LHCN-M2 (cell line): ENCODE data around the gene ASRGL1. TPM values are rescaled to one million over a fixed set of nuclear protein-coding genes. Genes with fewer than 3 reads are reported as not detected.

Experiments used
- DNase-seq: peaks from one replicate; pipeline ENCODE4 v3.0.0-alpha.2; 2012; ENCODE audit warnings: low read depth
- total RNA-seq: library from RNA; depleted of rRNA; stranded (reverse); fragments of >200 nt; gene quantifications from 2 replicates; pipeline ENCODE4 v1.2.3, GENCODE V29; 2014

The ASRGL1 gene
- total RNA-seq, 1 experiment from 2014 or later, result not detected

GRCh38 chr11:62392506-62392905 lies 55.3 kb downstream of the ASRGL1 start:
- DNase-seq, result no peak

- peak; percentile 17 for DNase-seq
Observed at GRCh38 chr11:62393061-62393611, 55.9 kb downstream of the ASRGL1 start.

- no peak for DNase-seq
Observed at GRCh38 chr11:62393735-62394134, 56.5 kb downstream of the ASRGL1 start.

GRCh38 chr11:62394825-62395538 lies 57.7 kb downstream of the ASRGL1 start:
- peak; percentile 81 for DNase-seq

- DNase-seq, result no peak
Observed at GRCh38 chr11:62395885-62396551, 58.8 kb downstream of the ASRGL1 start.

GRCh38 chr11:62398011-62398994 lies 61.1 kb downstream of the ASRGL1 start:
- DNase-seq, result peak; percentile 72

- DNase-seq, result no peak
Observed at GRCh38 chr11:62399172-62399877, 62.1 kb downstream of the ASRGL1 start.

- DNase-seq, result no peak
Observed at GRCh38 chr11:62399878-62400266, 62.6 kb downstream of the ASRGL1 start.

- DNase-seq, result no peak
Observed at GRCh38 chr11:62400281-62400680, 63.0 kb downstream of the ASRGL1 start.

- DNase-seq, result peak; percentile 94
Observed at GRCh38 chr11:62400760-62401159, 63.5 kb downstream of the ASRGL1 start.

- no peak for DNase-seq
Observed at GRCh38 chr11:62401356-62401755, 64.1 kb downstream of the ASRGL1 start.

GRCh38 chr11:62401811-62402210 lies 64.6 kb downstream of the ASRGL1 start:
- no peak for DNase-seq

- DNase-seq, result no peak
Observed at GRCh38 chr11:62402226-62402959, 65.1 kb downstream of the ASRGL1 start.

- DNase-seq, result no peak
Observed at GRCh38 chr11:62402960-62403730, 65.9 kb downstream of the ASRGL1 start.

GRCh38 chr11:62404435-62404834 lies 67.2 kb downstream of the ASRGL1 start:
- DNase-seq, result no peak

GRCh38 chr11:62404901-62405300 lies 67.7 kb downstream of the ASRGL1 start:
- DNase-seq, result no peak

- DNase-seq, result no peak
Observed at GRCh38 chr11:62406034-62406433, 68.8 kb downstream of the ASRGL1 start.

GRCh38 chr11:62409831-62410230 lies 72.6 kb downstream of the ASRGL1 start:
- no peak for DNase-seq

GRCh38 chr11:62410972-62411371 lies 73.7 kb downstream of the ASRGL1 start:
- no peak for DNase-seq

GRCh38 chr11:62411524-62411923 lies 74.3 kb downstream of the ASRGL1 start:
- no peak for DNase-seq
